SW480 (cell line): ENCODE measurements around the gene KLHL11.
"Not testable (repeated sequence)": the region's sequence is repeated elsewhere in the genome, so short reads cannot be mapped to it uniquely, and the experiment has no call there.

Source experiments
- DNase-seq: peaks from one replicate; pipeline ENCODE4 v3.0.0-alpha.2; 2016; ENCODE audit warnings: low spot score

The KLHL11 gene

GRCh38 chr17:41837761-41838538 is 27.3 kb downstream of the KLHL11 start, which contains the start of gene KLHL10:
TSS of gene KLHL10 (plus strand) at chr17:41837825. CDS start at chr17:41837933, 108 bp downstream.
- DNase-seq = no peak

- no peak for DNase-seq
Observed at GRCh38 chr17:41836550-41837196, 28.6 kb downstream of the KLHL11 start.

GRCh38 chr17:41835800-41836549 is 29.2 kb downstream of the KLHL11 start, which contains the start of gene NT5C3B:
TSS of gene NT5C3B (minus strand) at chr17:41836232. CDS start at chr17:41836193, 39 bp downstream.
- peak; percentile 37 for DNase-seq

GRCh38 chr17:41835214-41835799 is 29.9 kb downstream of the KLHL11 start:
- peak; percentile 17 for DNase-seq

GRCh38 chr17:41829961-41830360 is 35.3 kb downstream of the KLHL11 start:
- DNase-seq = not testable (repeated sequence)

- DNase-seq = no peak
Observed at GRCh38 chr17:41825175-41825845, 39.9 kb downstream of the KLHL11 start.

- no peak for DNase-seq
Observed at GRCh38 chr17:41824086-41824485, 41.1 kb downstream of the KLHL11 start.

GRCh38 chr17:41823580-41823979 is 41.6 kb downstream of the KLHL11 start:
- no peak for DNase-seq

GRCh38 chr17:41823141-41823524 is 42.1 kb downstream of the KLHL11 start:
- no peak for DNase-seq

- DNase-seq = no peak
Observed at GRCh38 chr17:41822216-41823140, 42.7 kb downstream of the KLHL11 start.

- DNase-seq = no peak
Observed at GRCh38 chr17:41821776-41822175, 43.4 kb downstream of the KLHL11 start.

- DNase-seq = no peak
Observed at GRCh38 chr17:41818024-41818423, 47.2 kb downstream of the KLHL11 start.

- no peak for DNase-seq
Observed at GRCh38 chr17:41816637-41817320, 48.4 kb downstream of the KLHL11 start.

- DNase-seq = no peak
Observed at GRCh38 chr17:41814195-41814594, 51.0 kb downstream of the KLHL11 start.

GRCh38 chr17:41813699-41814124 is 51.5 kb downstream of the KLHL11 start:
- DNase-seq = no peak

GRCh38 chr17:41813152-41813680 is 52.0 kb downstream of the KLHL11 start:
- DNase-seq = no peak

- DNase-seq = peak; percentile 87
Observed at GRCh38 chr17:41812381-41813151, 52.7 kb downstream of the KLHL11 start, which contains the start of gene FKBP10. TSS of gene FKBP10 (plus strand) at chr17:41813004. CDS start at chr17:41813035, 31 bp downstream.

- DNase-seq = peak; percentile 76
Observed at GRCh38 chr17:41811549-41812380, 53.5 kb downstream of the KLHL11 start, which contains the start of gene P3H4. TSS of gene P3H4 (minus strand) at chr17:41811949. CDS start at chr17:41811915, 34 bp downstream.
